ENCODE results near the gene ITGB3.

ITGB3 gene

GRCh38 chr17:47287639-47288038 is 34.0 kb downstream of the ITGB3 start:
- Histone ChIP-seq H3K27me3 (ENCODE audit: control insufficient read depth in 1 of 2, insufficient read depth in 2 of 2, low read length in 2 of 2) (no peaks in the 10 kb centered on the region), H3K4me1 (ENCODE audit: control insufficient read depth, insufficient read depth, low read length) (no peaks in the 10 kb centered on the region), H3K9me3 (ENCODE audit: control insufficient read depth in 2 of 2, low read length in 2 of 2) (no peaks in the 10 kb centered on the region), H3K9ac (ENCODE audit: low read length in 2 of 2) (no peak overlapping the region), H3K4me3 (ENCODE audit: low read length in 2 of 2) (no peak overlapping the region), H3K27ac (ENCODE audit: low read length) (no peak overlapping the region), H3K36me3 (ENCODE audit: control insufficient read depth in 2 of 2, insufficient read depth in 2 of 2, low read length in 2 of 2) (peaks cover 8 to 38% of the 10 kb centered on the region in 2 donors)

GRCh38 chr17:47288531-47289116 is 35.0 kb downstream of the ITGB3 start:
- H3K9ac ChIP-seq (ENCODE audit: low read length in 2 of 2) = no peak overlapping the region
- H3K27me3 ChIP-seq (ENCODE audit: control insufficient read depth in 1 of 2, insufficient read depth in 2 of 2, low read length in 2 of 2) = no peaks in the 10 kb centered on the region
- H3K9me3 ChIP-seq (ENCODE audit: control insufficient read depth in 2 of 2, low read length in 2 of 2) = no peaks in the 10 kb centered on the region
- H3K36me3 ChIP-seq (ENCODE audit: control insufficient read depth in 2 of 2, insufficient read depth in 2 of 2, low read length in 2 of 2) = peaks cover 8 to 38% of the 10 kb centered on the region in 2 donors
- no peaks in the 10 kb centered on the region for H3K4me1 ChIP-seq (ENCODE audit: control insufficient read depth, insufficient read depth, low read length)
- no peak overlapping the region for H3K27ac ChIP-seq (ENCODE audit: low read length)
- H3K4me3 ChIP-seq (ENCODE audit: low read length in 2 of 2) = no peak overlapping the region

GRCh38 chr17:47289302-47289701 is 35.7 kb downstream of the ITGB3 start:
- no peaks in the 10 kb centered on the region for H3K27me3 ChIP-seq (ENCODE audit: control insufficient read depth in 1 of 2, insufficient read depth in 2 of 2, low read length in 2 of 2)
- H3K4me1 ChIP-seq (ENCODE audit: control insufficient read depth, insufficient read depth, low read length) = peaks cover under 1% of the 10 kb centered on the region
- no peak overlapping the region for H3K27ac ChIP-seq (ENCODE audit: low read length)
- peaks cover 8 to 38% of the 10 kb centered on the region in 2 donors for H3K36me3 ChIP-seq (ENCODE audit: control insufficient read depth in 2 of 2, insufficient read depth in 2 of 2, low read length in 2 of 2)
- no peak overlapping the region for H3K9ac ChIP-seq (ENCODE audit: low read length in 2 of 2)
- H3K9me3 ChIP-seq (ENCODE audit: control insufficient read depth in 2 of 2, low read length in 2 of 2) = no peaks in the 10 kb centered on the region
- no peak overlapping the region for H3K4me3 ChIP-seq (ENCODE audit: low read length in 2 of 2)

- Histone ChIP-seq H3K27ac (ENCODE audit: low read length) (no peak overlapping the region), H3K4me1 (ENCODE audit: control insufficient read depth, insufficient read depth, low read length) (peaks cover 8% of the 10 kb centered on the region), H3K9me3 (ENCODE audit: control insufficient read depth in 2 of 2, low read length in 2 of 2) (no peaks in the 10 kb centered on the region), H3K4me3 (ENCODE audit: low read length in 2 of 2) (no peak overlapping the region), H3K36me3 (ENCODE audit: control insufficient read depth in 2 of 2, insufficient read depth in 2 of 2, low read length in 2 of 2) (peaks cover 8 to 40% of the 10 kb centered on the region in 2 donors), H3K9ac (ENCODE audit: low read length in 2 of 2) (no peak overlapping the region), H3K27me3 (ENCODE audit: control insufficient read depth in 1 of 2, insufficient read depth in 2 of 2, low read length in 2 of 2) (no peaks in the 10 kb centered on the region)
Measured at GRCh38 chr17:47290870-47291241, 37.2 kb downstream of the ITGB3 start.

- no peaks in the 10 kb centered on the region for H3K27me3 ChIP-seq (ENCODE audit: control insufficient read depth in 1 of 2, insufficient read depth in 2 of 2, low read length in 2 of 2)
- H3K27ac ChIP-seq (ENCODE audit: low read length) = no peak overlapping the region
- H3K4me1 ChIP-seq (ENCODE audit: control insufficient read depth, insufficient read depth, low read length) = peaks cover 8% of the 10 kb centered on the region
- H3K9me3 ChIP-seq (ENCODE audit: control insufficient read depth in 2 of 2, low read length in 2 of 2) = no peaks in the 10 kb centered on the region
- peaks cover 8 to 36% of the 10 kb centered on the region in 2 donors for H3K36me3 ChIP-seq (ENCODE audit: control insufficient read depth in 2 of 2, insufficient read depth in 2 of 2, low read length in 2 of 2)
- no peak overlapping the region for H3K4me3 ChIP-seq (ENCODE audit: low read length in 2 of 2)
- H3K9ac ChIP-seq (ENCODE audit: low read length in 2 of 2) = no peak overlapping the region
Measured at GRCh38 chr17:47291242-47291873, 37.7 kb downstream of the ITGB3 start.

- no peaks in the 10 kb centered on the region for H3K27me3 ChIP-seq (ENCODE audit: control insufficient read depth in 1 of 2, insufficient read depth in 2 of 2, low read length in 2 of 2)
- H3K4me1 ChIP-seq (ENCODE audit: control insufficient read depth, insufficient read depth, low read length) = peaks cover 8% of the 10 kb centered on the region
- peaks cover 4 to 31% of the 10 kb centered on the region in 2 donors for H3K36me3 ChIP-seq (ENCODE audit: control insufficient read depth in 2 of 2, insufficient read depth in 2 of 2, low read length in 2 of 2)
- H3K9ac ChIP-seq (ENCODE audit: low read length in 2 of 2) = no peak overlapping the region
- H3K4me3 ChIP-seq (ENCODE audit: low read length in 2 of 2) = no peak overlapping the region
- no peak overlapping the region for H3K27ac ChIP-seq (ENCODE audit: low read length)
- no peaks in the 10 kb centered on the region for H3K9me3 ChIP-seq (ENCODE audit: control insufficient read depth in 2 of 2, low read length in 2 of 2)
Measured at GRCh38 chr17:47292206-47292605, 38.6 kb downstream of the ITGB3 start.

GRCh38 chr17:47295037-47295873 is 41.6 kb downstream of the ITGB3 start:
- Histone ChIP-seq H3K9ac (ENCODE audit: low read length in 2 of 2) (no peak overlapping the region), H3K4me3 (ENCODE audit: low read length in 2 of 2) (no peak overlapping the region), H3K36me3 (ENCODE audit: control insufficient read depth in 2 of 2, insufficient read depth in 2 of 2, low read length in 2 of 2) (peaks cover 2 to 24% of the 10 kb centered on the region in 2 donors), H3K27ac (ENCODE audit: low read length) (no peak overlapping the region), H3K27me3 (ENCODE audit: control insufficient read depth in 1 of 2, insufficient read depth in 2 of 2, low read length in 2 of 2) (no peaks in the 10 kb centered on the region), H3K9me3 (ENCODE audit: control insufficient read depth in 2 of 2, low read length in 2 of 2) (no peaks in the 10 kb centered on the region), H3K4me1 (ENCODE audit: control insufficient read depth, insufficient read depth, low read length) (peaks cover 8% of the 10 kb centered on the region)

GRCh38 chr17:47295874-47296255 is 42.2 kb downstream of the ITGB3 start:
- no peak overlapping the region for H3K4me3 ChIP-seq (ENCODE audit: low read length in 2 of 2)
- H3K27me3 ChIP-seq (ENCODE audit: control insufficient read depth in 1 of 2, insufficient read depth in 2 of 2, low read length in 2 of 2) = no peaks in the 10 kb centered on the region
- H3K4me1 ChIP-seq (ENCODE audit: control insufficient read depth, insufficient read depth, low read length) = peaks cover 8% of the 10 kb centered on the region
- H3K9me3 ChIP-seq (ENCODE audit: control insufficient read depth in 2 of 2, low read length in 2 of 2) = no peaks in the 10 kb centered on the region
- peaks cover 9 to 24% of the 10 kb centered on the region in 2 donors for H3K36me3 ChIP-seq (ENCODE audit: control insufficient read depth in 2 of 2, insufficient read depth in 2 of 2, low read length in 2 of 2)
- H3K27ac ChIP-seq (ENCODE audit: low read length) = no peak overlapping the region
- no peak overlapping the region for H3K9ac ChIP-seq (ENCODE audit: low read length in 2 of 2)

GRCh38 chr17:47297661-47298400 is 44.2 kb downstream of the ITGB3 start:
- Histone ChIP-seq H3K9ac (ENCODE audit: low read length in 2 of 2) (no peak overlapping the region), H3K9me3 (ENCODE audit: control insufficient read depth in 2 of 2, low read length in 2 of 2) (peaks cover 0 to 3% of the 10 kb centered on the region in 2 donors), H3K36me3 (ENCODE audit: control insufficient read depth in 2 of 2, insufficient read depth in 2 of 2, low read length in 2 of 2) (peaks cover 24 to 27% of the 10 kb centered on the region in 2 donors), H3K27me3 (ENCODE audit: control insufficient read depth in 1 of 2, insufficient read depth in 2 of 2, low read length in 2 of 2) (no peaks in the 10 kb centered on the region), H3K4me3 (ENCODE audit: low read length in 2 of 2) (no peak overlapping the region), H3K4me1 (ENCODE audit: control insufficient read depth, insufficient read depth, low read length) (peaks cover 8% of the 10 kb centered on the region), H3K27ac (ENCODE audit: low read length) (no peak overlapping the region)

- Histone ChIP-seq H3K4me3 (ENCODE audit: low read length in 2 of 2) (no peak overlapping the region), H3K27ac (ENCODE audit: low read length) (no peak overlapping the region), H3K27me3 (ENCODE audit: control insufficient read depth in 1 of 2, insufficient read depth in 2 of 2, low read length in 2 of 2) (no peaks in the 10 kb centered on the region), H3K4me1 (ENCODE audit: control insufficient read depth, insufficient read depth, low read length) (peaks cover 8% of the 10 kb centered on the region), H3K9me3 (ENCODE audit: control insufficient read depth in 2 of 2, low read length in 2 of 2) (peaks cover 0 to 3% of the 10 kb centered on the region in 2 donors), H3K36me3 (ENCODE audit: control insufficient read depth in 2 of 2, insufficient read depth in 2 of 2, low read length in 2 of 2) (peaks cover 26 to 27% of the 10 kb centered on the region in 2 donors), H3K9ac (ENCODE audit: low read length in 2 of 2) (no peak overlapping the region)
Measured at GRCh38 chr17:47298712-47299111, 45.1 kb downstream of the ITGB3 start.

Measured in stomach smooth muscle (tissue), 2 donors.